Eye (tissue), 1 donor: ENCODE results near the gene KIF1B.
A peak's percentile ranks its signal among the peaks of the same experiment; 100 is the strongest.
"Not testable (repeated sequence)": the region's sequence is repeated elsewhere in the genome, so short reads cannot be mapped to it uniquely, and the experiment has no call there.

ENCODE experiments used
- DNase-seq: peaks from one replicate; pipeline ENCODE4 v3.0.0-alpha.2; 2015

The KIF1B gene

DNA sequence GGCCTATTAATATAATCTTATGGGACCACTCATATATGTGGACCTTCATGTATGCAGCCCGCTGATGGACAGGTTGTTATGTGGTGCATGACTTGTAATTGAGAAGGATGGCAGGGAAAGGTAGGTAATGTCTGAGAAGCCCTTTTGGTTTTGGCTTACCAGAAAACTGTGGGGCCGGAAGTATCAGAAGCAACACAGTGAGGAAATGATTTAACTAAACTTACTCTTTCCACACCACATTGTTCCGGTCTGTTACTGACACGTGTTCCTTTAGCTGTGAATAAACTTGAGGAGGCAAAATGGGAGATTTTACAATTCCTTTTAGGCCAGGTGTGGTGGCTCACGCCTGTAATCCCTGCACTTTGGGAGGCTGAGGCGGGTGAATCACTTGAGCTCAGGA, 32.4 kb downstream of the KIF1B start:
- no peak for DNase-seq

- DNase-seq: no peak
These were observed 35.3 kb downstream of the KIF1B start for GRCh38 chr1:10245674-10246073.

GRCh38 chr1:10249808-10250457, 39.6 kb downstream of the KIF1B start:
- DNase-seq: no peak

DNA sequence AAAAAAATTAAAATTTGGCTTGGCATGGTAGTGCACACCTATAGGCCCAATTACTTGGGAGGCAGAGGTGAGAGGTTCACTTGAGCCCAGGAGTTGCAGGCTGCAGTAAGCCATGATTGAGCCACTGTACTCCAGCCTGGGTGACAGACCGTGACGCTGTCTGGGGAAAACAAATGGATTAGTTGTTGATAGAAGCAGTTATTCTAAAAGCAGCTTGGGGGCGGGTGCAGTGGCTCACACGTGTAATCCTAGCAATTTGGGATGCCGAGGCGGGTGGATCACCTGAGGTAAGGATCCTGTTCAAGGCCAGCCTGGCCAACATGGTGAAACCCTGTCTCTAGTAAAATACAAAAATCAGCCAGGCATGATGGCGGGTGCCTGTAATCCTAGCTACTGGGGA, 40.3 kb downstream of the KIF1B start:
- DNase-seq: no peak

GRCh38 chr1:10251325-10252108, 41.1 kb downstream of the KIF1B start:
- not testable (repeated sequence) for DNase-seq

- no peak for DNase-seq
These were observed 42.1 kb downstream of the KIF1B start for GRCh38 chr1:10252508-10252907.

- no peak for DNase-seq
These were observed 42.8 kb downstream of the KIF1B start for GRCh38 chr1:10253149-10253548.

DNA sequence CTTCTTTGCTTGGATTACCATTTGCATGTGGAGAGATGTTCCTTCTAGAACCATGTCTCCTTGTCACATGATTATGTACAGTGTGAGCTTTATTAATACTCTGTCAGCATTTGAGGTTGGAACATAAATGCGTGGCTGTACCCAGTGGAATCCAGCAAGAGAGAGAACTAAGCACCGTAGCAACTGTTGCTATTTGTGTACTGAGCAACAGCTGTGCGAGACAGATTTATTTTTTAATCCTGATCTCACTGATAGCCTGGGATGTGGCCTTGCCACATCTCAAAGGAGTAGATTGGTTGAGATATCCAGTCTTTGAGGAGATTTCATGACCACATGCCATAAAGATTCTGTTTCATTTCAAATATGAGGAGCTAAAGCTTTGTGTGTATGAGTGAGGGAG, 43.4 kb downstream of the KIF1B start:
- DNase-seq: peak; percentile 72

DNA sequence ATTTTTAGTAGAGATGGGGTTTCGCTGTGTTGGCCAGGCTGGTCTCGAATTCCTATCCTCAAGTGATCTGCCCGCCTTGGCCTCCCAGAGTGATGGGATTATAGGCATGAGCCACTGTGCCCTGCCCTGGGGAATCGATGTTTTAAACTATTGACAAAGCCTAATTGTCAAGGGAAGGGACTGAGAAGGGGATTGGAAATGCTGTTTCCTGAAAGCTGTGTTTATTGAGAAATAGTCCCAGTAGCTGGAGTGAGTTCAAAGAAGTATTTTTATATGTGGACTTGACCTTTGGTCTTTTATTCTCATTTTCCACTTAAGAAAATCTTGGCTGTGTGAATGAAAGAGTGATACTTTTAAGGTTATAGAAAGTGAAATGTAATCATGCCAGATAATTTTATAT, 47.5 kb downstream of the KIF1B start:
- no peak for DNase-seq

- not testable (repeated sequence) for DNase-seq
These were observed 49.2 kb downstream of the KIF1B start for GRCh38 chr1:10259547-10259946.

GRCh38 chr1:10263450-10264082, 53.2 kb downstream of the KIF1B start:
- no peak for DNase-seq

- DNase-seq: no peak
These were observed 54.7 kb downstream of the KIF1B start for GRCh38 chr1:10265027-10265426.

DNA sequence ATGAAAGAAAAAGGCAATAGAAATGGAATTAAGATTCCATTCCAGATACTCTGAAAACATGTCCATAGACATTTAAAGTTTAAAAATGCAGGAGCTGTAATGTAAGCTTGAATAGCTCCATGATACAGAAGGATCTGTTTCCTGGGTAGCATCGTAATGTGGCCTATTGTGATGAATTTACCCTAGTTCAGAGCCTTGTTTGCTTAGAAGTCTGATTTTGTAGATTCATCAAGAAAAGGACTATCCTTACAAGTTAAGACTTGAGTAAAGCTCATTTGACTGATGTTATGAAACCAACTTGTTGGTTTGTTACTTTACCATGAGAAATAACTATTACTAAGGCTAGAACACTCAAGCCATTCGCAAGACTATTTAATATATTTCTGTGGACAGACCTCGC, 55.5 kb downstream of the KIF1B start:
- DNase-seq: no peak

GRCh38 chr1:10267319-10267718, 56.9 kb downstream of the KIF1B start:
- DNase-seq: no peak

- no peak for DNase-seq
These were observed 57.6 kb downstream of the KIF1B start for GRCh38 chr1:10267921-10268320.

DNA sequence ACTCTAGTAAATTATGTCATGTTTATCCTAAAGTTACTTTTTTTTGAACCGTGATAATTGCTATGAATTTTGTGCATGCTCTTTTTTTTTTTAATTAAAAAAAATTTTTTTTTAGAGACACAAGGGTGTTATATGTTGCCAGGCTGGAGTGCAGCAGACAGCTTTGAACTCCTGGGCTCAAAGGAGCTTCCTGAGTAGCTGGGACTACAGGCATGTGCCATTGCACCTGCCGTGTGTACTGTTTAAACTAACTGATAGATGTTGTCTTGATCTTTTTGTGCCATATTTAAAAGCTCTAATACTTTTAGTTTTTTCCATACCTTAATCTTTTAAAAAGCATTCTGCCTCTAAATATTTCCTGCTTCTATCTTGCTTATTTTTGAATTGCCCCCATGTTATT, 60.7 kb downstream of the KIF1B start:
- no peak for DNase-seq

DNA sequence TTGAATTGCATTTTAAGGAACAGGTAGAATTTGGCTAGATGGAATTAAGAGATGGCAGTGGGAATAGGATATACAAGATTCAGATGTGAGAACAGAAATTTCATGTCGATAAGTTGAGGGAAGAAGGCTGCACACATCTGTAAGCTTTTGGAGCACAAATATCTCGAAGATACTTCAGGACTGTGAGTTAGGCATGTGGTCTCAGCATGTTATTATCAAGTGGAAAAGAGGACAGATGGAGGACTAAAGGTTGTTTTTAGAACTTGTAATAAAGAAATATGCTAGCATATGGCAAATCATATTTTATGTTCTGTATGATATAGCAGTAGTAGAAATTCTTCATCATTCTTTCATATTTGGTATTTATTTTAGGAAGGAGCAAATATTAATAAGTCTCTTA, 61.5 kb downstream of the KIF1B start:
- DNase-seq: no peak

DNA sequence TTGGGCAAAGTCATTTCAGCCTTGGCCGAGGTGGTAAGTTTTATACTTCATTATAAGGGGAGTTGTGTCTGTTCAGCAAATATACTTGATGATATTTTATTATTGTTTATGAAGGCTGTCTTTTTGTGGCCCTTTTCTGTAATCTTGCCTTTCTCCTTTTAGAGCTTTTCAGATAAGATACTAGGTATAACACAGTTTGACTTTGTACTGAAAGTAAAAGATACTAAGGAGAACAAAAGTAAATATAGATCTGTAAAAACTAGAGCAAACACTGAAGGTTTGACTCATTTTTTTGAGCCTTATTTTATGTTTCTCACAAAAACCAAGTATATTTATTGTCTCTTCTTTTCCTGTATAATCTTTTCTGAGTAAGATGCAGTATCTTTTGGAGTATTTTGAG, 61.9 kb downstream of the KIF1B start:
- no peak for DNase-seq

- DNase-seq: no peak
These were observed 68.5 kb downstream of the KIF1B start for GRCh38 chr1:10278880-10279279.

DNA sequence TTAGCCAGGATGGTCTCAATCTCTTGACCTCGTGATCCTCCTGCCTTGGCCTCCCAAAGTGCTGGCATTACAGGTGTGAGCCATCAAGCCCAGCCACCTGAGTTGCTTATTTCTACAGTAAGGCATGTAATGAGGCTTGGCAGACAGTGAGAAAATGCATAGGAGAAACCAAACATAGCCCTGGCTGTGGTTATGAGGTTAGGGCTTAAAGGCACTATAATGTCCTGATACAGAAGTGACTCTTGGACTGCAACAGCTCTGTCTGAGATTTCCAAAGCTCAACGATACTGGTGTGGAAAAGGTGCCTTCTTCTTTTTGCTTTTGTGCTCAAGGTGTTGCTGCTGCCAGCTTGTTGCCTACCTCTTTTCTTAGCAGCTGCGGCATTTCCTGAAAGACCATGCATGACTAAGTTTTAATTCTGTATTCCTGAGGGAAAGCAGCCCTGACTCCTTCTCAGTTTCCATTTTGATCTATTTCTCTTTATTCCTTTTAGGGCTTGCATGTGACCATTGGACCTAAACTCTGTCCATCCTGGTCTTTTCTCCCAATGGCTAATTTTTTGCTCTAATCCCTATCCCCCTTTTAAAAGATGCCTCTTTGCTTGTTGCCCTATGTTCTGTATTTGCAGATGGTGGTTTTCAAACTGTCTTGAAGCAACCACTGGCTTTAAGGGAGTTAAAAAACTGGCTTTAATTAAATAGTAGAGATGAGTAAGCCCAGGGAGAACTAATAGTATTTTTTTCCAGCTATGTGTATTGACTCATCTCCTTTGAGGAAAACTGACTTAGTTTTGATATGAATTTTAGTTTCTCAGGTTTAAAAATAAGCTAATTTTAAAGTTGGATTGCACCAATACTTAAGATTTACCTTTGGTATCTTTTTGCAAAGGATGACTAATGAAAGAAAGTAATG, 70.3 kb downstream of the KIF1B start:
- no peak for DNase-seq

GRCh38 chr1:10283318-10283984, 73.1 kb downstream of the KIF1B start:
- DNase-seq: no peak

GRCh38 chr1:10286244-10286643, 75.9 kb downstream of the KIF1B start:
- DNase-seq: no peak
